Measurements from ENCODE around the gene GTSE1. TPM values are rescaled to one million over a fixed set of nuclear protein-coding genes. Genes with fewer than 3 reads are reported as not detected.
"Not testable (repeated sequence)": the region's sequence is repeated elsewhere in the genome, so short reads cannot be mapped to it uniquely, and the experiment has no call there.

Gene GTSE1
- polyA plus RNA-seq, 3 donors: 13.6 to 13.9 (median 13.7) TPM

DNA sequence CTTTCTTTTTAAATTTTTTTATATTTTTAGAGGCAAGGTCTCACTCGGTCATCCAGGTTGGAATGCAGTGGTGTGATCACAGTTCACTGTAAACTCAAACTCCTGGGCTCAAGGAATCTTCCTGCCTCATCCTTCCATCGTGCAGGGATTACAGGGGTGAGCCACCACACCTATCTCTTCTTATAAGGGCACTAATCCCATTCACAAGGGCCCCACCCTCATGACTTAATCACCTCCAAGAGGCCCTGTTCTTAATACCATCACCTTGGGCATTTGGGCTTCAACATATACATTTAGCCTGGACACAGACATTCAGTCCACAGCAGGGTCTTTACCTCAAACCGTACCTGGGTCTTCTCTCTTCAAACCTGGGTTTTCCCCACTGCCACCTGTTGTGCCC, 4.5 kb upstream of the GTSE1 start:
- no peak for DNase-seq (ENCODE audit: low read depth in 3 of 3, low spot score in 2 of 3)

DNA sequence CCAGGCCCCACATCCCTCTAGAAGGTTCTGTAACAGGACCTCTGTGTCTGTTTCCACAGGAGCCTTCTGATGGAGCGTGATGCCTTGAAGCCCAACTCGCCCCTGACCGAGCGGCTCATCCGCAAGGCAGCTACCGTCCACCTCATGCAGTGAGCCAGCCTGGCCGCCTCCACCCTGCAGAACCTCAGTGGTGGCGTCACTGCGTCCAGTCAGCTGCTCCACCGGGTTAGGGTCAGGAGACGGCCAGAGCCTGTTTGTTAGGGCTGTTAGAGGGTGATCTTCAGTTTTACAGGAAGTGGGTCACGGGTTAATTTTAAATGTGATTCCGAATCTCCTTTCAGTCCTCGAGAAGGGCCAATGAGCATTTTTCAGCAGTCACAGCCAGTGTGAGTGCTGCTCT, 3.9 kb upstream of the GTSE1 start:
- no peak for DNase-seq (ENCODE audit: low read depth in 3 of 3, low spot score in 2 of 3)

DNA sequence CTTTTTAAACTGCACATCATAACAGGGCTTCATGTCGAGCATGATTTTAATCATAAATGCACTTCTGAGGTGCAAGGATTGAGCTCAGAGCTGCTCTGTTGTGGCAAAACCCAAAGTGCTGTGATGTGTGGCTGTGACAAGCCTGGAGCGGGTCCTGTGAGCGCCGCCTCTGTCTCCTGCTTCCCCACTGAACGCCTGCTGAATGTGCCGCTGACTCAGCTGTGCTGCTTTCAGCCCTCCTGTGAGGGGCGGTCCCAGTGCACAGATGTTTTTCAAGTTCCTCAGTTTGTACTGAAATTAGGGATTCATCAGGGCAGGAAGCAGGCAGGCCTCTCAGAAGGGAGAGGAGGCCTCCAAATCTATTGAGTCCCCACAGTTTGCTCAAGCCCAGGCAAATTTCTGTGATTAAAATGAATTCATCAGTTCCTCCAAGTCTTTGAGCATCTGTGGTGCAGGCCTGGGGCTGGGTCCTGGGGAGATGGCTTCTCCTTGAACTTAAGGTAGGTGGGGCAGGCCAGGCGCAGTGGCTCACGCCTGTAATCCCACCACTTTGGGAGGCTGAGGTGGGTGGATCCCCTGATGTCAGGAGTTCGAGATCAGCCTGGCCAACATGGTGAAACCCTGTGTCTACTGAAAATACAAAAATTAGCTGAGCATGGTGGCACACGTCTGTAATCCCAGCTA, 3.0 kb upstream of the GTSE1 start:
- no peak for DNase-seq (ENCODE audit: low read depth in 3 of 3, low spot score in 2 of 3)

DNA sequence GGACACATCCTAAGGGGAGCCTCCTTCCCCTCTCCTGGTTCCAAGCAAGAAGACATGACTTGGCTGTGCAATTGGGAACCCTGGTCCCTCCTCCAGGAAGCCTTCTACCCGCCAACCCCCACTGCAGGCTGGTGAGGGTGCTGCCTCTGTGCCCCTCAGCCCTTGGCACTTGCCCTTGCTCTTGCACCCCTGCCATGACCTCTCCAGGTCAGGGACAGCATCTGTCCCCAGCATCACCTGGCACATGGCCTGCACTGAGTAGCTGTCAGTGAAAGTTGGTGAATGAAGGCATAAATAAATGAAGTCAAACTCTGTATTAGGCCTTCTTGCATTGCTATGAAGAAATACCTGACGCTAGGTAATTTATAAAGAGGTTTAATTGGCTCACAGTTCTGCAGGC, 1.9 kb upstream of the GTSE1 start:
- DNase-seq (ENCODE audit: low read depth in 3 of 3, low spot score in 2 of 3): no peak

DNA sequence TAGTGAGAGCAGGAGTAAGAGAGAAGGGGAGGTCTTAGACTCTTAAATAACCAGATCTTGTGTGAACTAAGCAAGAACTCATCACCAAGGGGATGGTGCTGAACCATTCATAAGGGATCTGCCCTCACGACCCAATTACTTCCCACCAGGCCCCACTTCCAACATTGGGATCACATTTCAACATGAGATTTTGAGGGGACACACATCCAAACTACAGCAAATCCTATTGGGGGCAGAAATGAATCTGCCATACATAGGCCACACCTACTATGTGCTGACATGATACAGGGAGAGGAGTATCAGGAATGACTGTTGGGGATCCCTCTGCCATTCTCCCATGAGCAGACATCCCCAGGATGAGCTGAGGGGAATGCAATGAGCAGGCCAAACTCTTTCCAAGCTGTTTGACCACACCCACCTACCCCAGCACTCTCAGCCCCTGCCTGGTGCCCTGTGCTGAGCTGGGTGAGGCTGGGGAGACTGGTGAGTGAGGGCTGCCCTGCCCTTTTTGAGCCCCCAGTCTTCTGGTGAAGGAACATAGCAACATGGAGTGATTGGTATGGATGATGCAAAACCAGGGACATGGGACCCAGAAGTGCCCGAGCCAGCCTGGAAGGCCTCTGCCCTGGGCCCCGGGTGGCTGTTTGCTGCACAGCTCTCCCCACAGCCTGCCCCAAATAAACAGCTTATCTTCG, 1.2 kb upstream of the GTSE1 start:
- DNase-seq (ENCODE audit: low read depth in 3 of 3, low spot score in 2 of 3): no peak

DNA sequence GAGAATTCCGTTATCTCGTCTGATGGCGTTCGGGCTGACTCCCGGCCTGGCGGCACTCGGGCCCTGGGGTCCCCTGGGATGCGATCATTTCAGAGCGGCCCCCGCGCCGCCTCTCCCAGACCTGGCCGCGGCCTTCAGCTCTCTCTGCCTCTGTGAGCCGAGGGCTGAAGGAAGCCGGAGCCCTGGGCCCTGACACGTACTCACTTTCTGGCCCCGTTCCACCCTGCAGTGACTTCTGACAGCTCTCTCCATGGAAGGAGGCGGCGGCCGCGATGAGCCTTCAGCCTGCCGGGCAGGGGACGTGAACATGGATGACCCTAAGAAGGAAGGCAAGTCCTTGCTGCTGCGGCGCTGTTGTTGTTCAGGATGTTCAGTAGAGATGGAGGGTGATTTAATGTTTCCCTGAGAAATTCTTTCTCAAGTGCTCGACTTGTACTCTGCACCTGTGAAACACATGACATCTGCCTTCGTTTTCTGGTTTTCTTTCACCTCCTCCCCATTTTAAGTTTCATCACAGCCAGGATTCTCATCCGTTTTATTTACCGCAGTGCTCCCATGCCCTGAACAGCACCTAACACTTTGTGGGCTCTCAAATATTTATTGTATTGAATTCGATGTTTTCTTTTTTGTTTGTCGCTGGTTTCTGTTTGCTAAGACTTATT, 612 bp downstream of the GTSE1 start:
- no peak for DNase-seq (ENCODE audit: low read depth in 3 of 3, low spot score in 2 of 3)

DNA sequence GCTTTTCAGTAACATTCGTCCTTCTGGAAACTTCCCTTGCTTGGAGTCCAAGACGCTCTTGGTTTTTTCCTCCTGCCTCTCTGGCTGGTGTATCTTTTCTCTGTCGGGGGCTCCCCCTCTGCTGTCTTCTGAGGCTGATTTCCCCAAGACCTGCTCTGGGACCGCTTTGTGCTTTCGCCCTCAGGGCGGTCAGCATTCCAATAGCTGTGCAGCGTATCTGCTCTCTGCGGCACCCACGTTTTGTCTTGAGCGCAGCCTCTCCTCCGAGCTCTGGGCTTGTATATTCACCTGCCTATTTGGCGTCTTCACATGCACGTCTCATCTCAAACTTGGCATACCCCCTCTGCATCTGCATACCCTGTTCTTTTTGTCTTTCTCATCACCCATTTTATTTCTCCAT, 2.4 kb downstream of the GTSE1 start:
- DNase-seq (ENCODE audit: low read depth in 3 of 3, low spot score in 2 of 3): no peak

DNA sequence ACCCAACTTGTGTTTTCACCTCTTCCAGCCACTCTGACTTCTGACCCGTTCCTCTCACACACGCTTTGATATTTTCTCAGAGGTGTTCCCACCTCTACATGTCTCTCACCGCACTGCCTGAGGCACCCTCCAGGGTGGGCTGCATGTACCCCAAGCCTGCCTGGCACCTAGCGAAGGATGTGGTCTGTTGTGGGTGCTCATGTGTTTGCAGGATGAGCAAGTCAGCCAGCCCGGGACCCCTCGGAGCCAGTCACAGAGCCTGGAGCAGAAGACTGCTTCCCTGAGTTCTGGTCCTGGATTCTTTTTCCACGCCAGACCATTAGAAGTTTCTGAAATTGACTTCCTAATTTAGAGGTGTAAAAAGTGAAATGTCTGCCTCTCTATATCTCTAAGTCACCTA, 3.8 kb downstream of the GTSE1 start:
- no peak for DNase-seq (ENCODE audit: low read depth in 3 of 3, low spot score in 2 of 3)

DNA sequence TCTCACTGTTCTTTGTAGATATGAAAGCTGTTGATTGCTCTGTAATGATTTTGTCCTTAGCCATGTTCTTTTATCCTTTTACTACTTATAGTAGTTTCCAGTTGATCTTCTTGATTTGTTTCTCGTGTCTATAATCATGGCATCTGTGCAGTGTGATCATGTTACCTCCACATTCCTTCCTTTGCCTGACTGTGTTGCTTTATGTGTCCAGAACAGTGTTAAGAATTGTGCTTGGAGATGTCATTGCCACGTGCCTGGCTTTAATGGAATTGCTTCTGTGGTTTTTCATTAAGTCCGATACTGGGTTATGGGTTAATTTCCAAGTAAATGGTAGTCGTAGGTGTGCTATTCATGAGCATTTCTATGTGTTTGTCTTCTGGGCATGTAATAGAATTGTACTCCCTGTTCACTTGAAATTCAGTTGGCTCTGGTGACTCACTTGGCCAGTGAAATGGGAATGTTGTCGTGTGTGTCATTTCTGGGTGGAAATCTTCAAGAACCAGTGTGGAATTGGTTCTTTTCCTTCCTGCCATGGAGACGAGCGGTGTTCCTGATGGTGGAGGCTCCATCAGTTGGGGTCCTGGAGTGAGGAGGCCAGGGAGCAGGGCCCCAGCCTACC, 6.8 kb downstream of the GTSE1 start:
- no peak for DNase-seq (ENCODE audit: low read depth in 3 of 3, low spot score in 2 of 3)

DNA sequence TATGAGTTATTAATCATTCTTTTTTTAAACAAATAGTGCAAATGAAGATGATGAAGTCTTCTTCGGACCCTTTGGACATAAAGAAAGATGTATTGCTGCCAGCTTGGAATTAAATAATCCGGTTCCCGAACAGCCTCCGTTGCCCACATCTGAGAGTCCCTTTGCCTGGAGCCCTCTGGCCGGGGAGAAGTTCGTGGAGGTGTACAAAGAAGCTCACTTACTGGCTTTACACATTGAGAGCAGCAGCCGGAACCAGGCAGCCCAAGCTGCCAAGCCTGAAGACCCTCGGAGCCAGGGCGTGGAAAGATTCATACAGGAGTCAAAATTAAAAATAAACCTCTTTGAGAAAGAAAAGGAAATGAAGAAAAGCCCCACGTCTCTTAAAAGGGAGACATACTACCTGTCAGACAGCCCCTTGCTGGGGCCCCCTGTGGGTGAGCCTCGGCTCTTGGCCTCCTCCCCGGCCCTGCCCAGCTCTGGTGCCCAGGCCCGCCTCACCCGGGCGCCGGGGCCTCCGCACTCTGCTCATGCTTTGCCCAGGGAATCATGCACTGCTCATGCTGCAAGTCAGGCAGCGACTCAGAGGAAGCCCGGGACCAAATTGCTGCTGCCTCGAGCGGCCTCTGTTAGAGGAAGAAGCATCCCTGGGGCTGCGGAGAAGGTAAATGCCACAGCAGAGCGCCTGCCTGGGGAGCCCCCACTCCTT, 11.8 kb downstream of the GTSE1 start:
- DNase-seq (ENCODE audit: low read depth in 3 of 3, low spot score in 2 of 3): no peak

DNA sequence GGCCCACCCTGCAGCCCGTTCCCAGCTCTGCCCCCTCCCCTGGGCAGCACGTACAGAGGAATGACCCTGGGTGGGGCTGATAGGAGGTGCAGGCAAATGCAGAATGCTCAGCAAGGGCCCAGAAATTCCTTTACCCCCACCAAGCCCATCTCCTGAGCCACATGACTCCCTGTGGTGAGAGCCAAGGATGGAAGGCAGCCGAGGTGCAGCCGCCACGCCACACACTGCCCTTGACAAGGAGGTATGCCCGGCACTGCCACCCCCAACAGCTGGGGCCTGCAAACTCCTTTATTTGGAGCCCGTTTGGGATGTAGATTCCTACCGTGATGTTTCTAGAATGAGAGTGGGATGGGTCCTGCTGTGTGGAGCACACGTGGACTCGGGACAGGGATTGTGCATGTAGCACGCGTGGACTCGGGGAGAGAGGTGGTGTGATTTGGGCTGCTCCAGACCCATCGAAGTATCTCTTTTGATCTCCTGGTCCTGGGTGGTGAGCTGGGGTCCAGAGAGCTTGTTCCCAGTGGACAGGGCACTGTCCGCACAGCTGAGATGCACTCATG, 12.9 kb downstream of the GTSE1 start:
- no peak for DNase-seq (ENCODE audit: low read depth in 3 of 3, low spot score in 2 of 3)

DNA sequence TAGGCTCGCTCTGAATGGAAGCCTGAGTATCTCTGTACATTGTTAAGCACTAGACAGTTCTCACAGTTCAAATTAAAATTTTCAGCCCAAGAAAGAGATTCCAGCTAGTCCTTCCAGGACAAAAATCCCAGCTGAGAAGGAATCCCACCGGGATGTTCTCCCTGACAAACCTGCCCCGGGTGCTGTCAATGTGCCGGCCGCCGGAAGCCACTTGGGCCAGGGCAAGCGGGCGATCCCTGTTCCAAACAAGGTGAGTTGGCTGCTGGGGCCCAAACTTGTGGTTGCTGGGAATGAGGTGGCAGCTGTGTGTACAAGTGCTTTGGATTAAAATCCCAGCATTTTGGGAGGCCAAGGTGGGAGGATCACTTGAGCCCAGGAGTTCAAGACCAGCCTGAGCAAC, 15.4 kb downstream of the GTSE1 start:
- no peak for DNase-seq (ENCODE audit: low read depth in 3 of 3, low spot score in 2 of 3)

DNA sequence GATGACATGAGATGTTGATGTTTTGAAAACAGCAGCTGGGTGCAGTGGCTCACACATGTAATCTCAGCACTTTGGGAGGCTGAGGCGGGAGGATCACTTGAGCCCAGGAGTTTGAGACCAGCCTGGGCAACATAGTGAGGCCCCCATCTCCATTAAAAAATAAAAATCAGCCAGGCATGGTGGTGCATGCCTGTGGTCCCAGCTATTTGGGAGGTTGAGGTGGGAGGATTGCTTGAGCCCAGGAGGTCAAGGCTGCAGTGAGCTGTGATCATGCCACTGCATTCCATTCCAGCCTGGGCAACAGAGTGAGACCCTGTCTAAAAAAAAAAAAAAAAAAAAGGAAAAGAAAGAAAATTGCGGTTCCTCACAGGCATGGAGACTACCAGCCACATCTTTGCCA, 16.2 kb downstream of the GTSE1 start:
- not testable (repeated sequence) for DNase-seq (ENCODE audit: low read depth in 3 of 3, low spot score in 2 of 3)

DNA sequence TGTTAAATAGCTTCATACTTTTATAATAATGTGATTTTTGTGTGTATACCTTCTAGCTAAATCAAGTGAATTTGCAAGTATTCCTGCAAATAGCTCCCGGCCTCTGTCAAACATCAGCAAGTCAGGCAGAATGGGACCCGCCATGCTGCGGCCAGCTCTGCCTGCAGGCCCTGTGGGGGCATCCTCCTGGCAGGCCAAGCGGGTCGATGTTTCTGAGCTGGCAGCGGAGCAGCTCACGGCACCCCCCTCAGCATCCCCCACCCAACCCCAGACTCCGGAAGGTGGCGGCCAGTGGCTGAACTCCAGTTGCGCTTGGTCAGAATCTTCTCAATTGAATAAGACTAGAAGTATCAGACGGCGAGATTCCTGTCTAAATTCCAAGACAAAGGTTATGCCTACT, 19.3 kb downstream of the GTSE1 start:
- no peak for DNase-seq (ENCODE audit: low read depth in 3 of 3, low spot score in 2 of 3)

DNA sequence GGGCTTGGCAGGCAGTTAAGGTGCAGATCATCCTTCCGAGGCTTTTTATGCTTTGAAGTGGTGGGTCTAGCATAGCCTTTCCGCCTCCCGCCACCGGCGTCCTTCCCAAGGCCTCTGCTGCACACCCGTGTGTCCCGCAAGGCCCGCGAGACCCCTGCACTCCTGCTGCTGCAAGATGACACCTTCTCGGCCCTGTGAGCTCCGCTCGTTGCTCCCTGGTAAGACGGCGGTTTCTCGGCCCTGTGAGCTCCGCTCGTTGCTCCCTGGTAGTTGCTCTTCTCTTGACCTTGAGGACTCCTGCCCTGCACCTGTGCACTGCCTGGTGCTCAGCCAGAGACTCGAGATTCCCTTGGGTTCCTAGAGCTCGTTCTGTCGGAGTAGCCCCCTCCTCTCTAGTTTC, 21.0 kb downstream of the GTSE1 start:
- no peak for DNase-seq (ENCODE audit: low read depth in 3 of 3, low spot score in 2 of 3)

DNA sequence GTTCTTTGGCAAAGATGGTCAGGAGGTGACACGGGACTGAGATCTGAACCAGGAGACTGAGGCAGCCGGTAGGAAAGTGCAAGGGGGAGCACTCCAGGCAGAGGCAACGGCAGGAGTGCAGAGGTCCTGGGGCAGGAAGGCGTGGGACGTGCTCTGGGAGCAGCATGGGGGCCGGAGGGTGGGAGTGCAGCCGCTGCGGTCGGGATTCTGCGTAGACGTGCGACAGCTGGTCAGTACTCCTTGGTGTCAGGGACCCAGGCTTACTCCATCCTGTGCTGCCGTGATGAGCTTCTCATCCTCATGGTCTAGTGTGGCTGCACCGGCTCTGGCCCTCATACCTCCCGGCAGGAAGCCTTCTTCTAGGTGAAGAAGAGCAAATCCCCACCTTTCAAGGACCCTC, 21.9 kb downstream of the GTSE1 start:
- DNase-seq (ENCODE audit: low read depth in 3 of 3, low spot score in 2 of 3): no peak

DNA sequence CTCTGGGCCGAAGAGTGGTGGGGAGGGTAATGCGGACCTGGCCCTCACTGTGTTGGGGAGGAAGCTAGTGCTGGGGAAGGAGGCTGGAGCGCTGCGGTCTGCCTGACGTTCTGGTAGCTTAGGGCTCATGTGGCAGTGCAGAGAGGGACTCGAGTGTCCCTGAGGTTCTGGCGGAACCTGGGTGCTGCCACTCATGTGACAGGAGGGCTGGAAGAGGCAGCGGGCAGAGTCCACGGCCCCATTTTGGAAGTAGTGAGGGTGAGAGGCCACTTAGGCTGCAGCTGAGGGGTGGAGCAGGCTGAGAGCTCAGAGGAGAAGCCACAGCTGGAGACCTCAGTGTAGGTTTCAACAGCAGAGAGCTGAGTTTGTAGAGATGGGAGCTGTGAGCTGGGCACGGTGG, 22.6 kb downstream of the GTSE1 start:
- DNase-seq (ENCODE audit: low read depth in 3 of 3, low spot score in 2 of 3): no peak

DNA sequence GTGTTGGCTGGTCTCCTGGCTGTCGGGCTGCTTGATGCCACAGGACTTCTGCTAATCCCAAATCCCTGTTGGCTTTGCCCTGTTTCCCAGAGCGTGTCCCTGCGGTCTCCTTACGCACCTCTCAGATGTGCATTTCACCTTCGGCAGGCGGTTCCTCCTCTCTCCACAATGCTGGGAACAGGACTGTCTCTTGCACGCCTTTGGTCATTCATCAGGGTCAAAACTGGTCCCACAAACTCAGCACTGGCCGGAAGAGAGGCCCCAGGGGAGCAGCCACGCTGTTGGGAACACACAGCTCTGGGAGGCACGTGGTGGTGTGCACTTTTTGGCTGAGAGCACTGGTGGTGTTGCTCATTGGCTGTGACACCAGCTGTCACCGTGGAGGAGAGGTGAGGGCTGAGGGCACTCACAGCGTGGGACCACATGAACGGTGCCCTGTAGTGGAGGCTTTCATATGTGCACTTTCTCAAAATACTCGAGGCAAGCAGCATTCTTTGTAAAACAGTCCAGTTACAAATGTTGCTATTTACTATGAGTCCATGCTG, 23.6 kb downstream of the GTSE1 start:
- DNase-seq (ENCODE audit: low read depth in 3 of 3, low spot score in 2 of 3): no peak

DNA sequence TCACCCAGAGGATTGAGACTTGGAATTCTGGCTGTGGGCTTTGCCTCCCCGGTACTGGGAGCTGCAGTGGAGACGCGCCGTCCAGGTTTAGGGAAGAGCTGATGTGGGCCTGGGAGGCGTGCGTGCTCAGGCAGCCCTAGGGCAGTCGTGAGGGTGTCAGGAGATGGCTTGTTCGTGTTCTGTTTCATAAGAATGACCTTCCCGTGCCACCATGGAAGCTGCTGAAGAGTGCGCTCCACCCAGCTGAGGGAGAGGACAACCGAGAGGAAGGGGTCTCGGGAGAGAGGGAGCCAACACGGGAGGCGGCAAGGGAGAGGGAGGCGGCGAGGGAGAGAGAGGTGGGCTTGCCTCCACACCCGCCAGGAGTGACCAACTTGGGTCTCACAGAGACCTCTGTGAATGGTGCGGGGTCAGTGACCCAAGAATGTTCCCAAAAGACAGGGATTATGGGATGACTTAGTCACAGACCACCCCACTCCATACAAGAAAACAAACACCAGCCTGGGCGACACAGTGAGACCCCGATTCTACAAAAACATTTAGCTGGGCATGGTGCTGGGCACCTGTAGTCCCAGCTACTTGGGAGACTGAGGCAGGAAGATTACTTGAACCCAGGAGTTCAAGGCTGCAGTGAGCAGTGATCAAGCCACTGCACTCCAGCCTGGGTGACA, 24.2 kb downstream of the GTSE1 start:
- DNase-seq (ENCODE audit: low read depth in 3 of 3, low spot score in 2 of 3): no peak

DNA sequence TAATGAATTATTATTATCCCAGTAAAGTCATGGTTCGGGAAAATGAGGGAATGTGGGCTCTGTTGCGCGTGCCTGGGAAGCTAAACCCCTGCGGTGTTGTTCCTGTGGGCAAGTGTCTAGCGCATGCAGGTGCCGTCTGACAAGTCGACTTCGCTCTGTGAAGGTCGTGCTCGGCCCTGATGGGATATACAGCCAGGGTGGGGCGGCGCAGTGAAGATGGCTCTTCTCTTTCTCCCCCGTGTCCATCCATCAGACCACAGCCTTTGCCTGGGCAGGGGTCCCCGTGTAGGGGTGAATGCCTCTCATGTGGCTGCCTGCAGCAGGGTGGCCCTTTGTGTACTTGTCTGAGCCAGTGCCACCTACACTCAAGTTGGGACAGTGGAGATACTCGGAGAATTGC, 26.0 kb downstream of the GTSE1 start:
- DNase-seq (ENCODE audit: low read depth in 3 of 3, low spot score in 2 of 3): no peak
